Lower lobe of right lung (tissue), 2 donors: ENCODE results near the gene RALB. TPM values are rescaled to one million over a fixed set of nuclear protein-coding genes. Genes with fewer than 3 reads are reported as not detected.
"Not testable (repeated sequence)": the region's sequence is repeated elsewhere in the genome, so short reads cannot be mapped to it uniquely, and the experiment has no call there.

ENCODE experiments used
- ATAC-seq, 2 donors: fragments of 200-7000 bp; cut with Tn5 transposase; one replicate each; pipeline ENCODE4 v1.9.1; 2020 to 2022; ENCODE audit warnings: mild to moderate bottlenecking in 2 of 2, moderate library complexity in 2 of 2
- DNase-seq: peaks from one replicate; pipeline ENCODE4 v3.0.0-alpha.2; 2020
- H3K27ac ChIP-seq: fragments of 200-600 bp; one replicate; pipeline ENCODE4 v1.8.0; 2022
- H3K27me3 ChIP-seq: fragments of 200-600 bp; one replicate; pipeline ENCODE4 v1.8.0; 2022; ENCODE audit warnings: low read depth
- H3K36me3 ChIP-seq: fragments of 200-600 bp; one replicate; pipeline ENCODE4 v1.8.0; 2022; ENCODE audit warnings: mild to moderate bottlenecking
- H3K4me1 ChIP-seq: fragments of 200-600 bp; one replicate; pipeline ENCODE4 v1.8.0; 2022
- H3K4me3 ChIP-seq: fragments of 200-600 bp; one replicate; pipeline ENCODE4 v1.8.0; 2022; ENCODE audit warnings: mild to moderate bottlenecking
- H3K9me3 ChIP-seq: fragments of 200-600 bp; one replicate; pipeline ENCODE4 v1.8.0; 2022
- CTCF ChIP-seq: fragments of 200-600 bp; IDR thresholded peaks from one replicate; pipeline ENCODE4 v1.8.0; 2022; ENCODE audit warnings: antibody characterized with exemption, mild to moderate bottlenecking
- intact Hi-C: fragments of 100-400 bp; cut with DNase I; formaldehyde crosslinking; loops from one replicate; pipeline ENCODE4 v1.11.0; 2022
- total RNA-seq: library from RNA; stranded (reverse); fragmentation: NEBNext Ultra II Directional; extraction: Animal tissue kit (Norgen Biotek cat#: 25700); gene quantifications from one replicate; pipeline ENCODE4 v1.2.1, GENCODE V29; 2021
- donor health status: DM: no; HTN: yes; CAD: no; lungs with severe emphysema.

The RALB gene
- total RNA-seq, 1 donor from 2014 or later = 65.8 TPM

- H3K4me3 ChIP-seq = no peak overlapping the region
- no peaks in the 10 kb centered on the region for H3K4me1 ChIP-seq
- H3K9me3 ChIP-seq = no peaks in the 10 kb centered on the region
- no peak for ATAC-seq
- H3K27me3 ChIP-seq = no peaks in the 10 kb centered on the region
- H3K27ac ChIP-seq = no peak overlapping the region
- H3K36me3 ChIP-seq = peaks cover 11% of the 10 kb centered on the region
- no peak for TF ChIP-seq CTCF
- intact Hi-C loops = no loop called here
- no peak for DNase-seq
Measured at GRCh38 chr2:120305937-120306490, 53.4 kb downstream of the RALB start.

GRCh38 chr2:120307482-120307881 lies 54.8 kb downstream of the RALB start:
- Histone ChIP-seq H3K27ac (no peak overlapping the region), H3K4me1 (peaks cover 2% of the 10 kb centered on the region), H3K36me3 (peaks cover 11% of the 10 kb centered on the region), H3K4me3 (no peak overlapping the region), H3K27me3 (no peaks in the 10 kb centered on the region), H3K9me3 (no peaks in the 10 kb centered on the region)
- no peak for TF ChIP-seq CTCF
- DNase-seq = no peak
- intact Hi-C loops = no loop called here
- no peak for ATAC-seq

- Histone ChIP-seq H3K27ac (no peak overlapping the region), H3K36me3 (peaks cover 6% of the 10 kb centered on the region), H3K4me3 (no peak overlapping the region), H3K4me1 (peaks cover 9% of the 10 kb centered on the region), H3K27me3 (no peaks in the 10 kb centered on the region), H3K9me3 (no peaks in the 10 kb centered on the region)
- DNase-seq = no peak
- no peak for TF ChIP-seq CTCF
- ATAC-seq = no peak
- intact Hi-C loops = no loop called here
Measured at GRCh38 chr2:120308038-120308910, 55.6 kb downstream of the RALB start.

GRCh38 chr2:120310136-120310535 lies 57.5 kb downstream of the RALB start:
- no peaks in the 10 kb centered on the region for H3K27me3 ChIP-seq
- TF ChIP-seq CTCF = no peak
- intact Hi-C loops = no loop called here

GRCh38 chr2:120310841-120311240 lies 58.2 kb downstream of the RALB start:
- H3K4me3 ChIP-seq, ATAC-seq: not testable (repeated sequence)

More at GRCh38 chr2:120310136-120310535, 57.5 kb downstream of the RALB start:
- Histone ChIP-seq H3K9me3 (no peaks in the 10 kb centered on the region), H3K36me3 (no peaks in the 10 kb centered on the region), H3K4me3 (no peak overlapping the region), H3K27ac (no peak overlapping the region), H3K4me1 (peaks cover 22% of the 10 kb centered on the region)
- no peak for DNase-seq
- no peak for ATAC-seq

GRCh38 chr2:120312076-120312475 lies 59.4 kb downstream of the RALB start:
- ATAC-seq = no peak
- H3K4me3 ChIP-seq = no peak overlapping the region
- no peak for TF ChIP-seq CTCF

More at GRCh38 chr2:120310841-120311240, 58.2 kb downstream of the RALB start:
- H3K9me3 ChIP-seq, H3K27me3 ChIP-seq, DNase-seq, H3K27ac ChIP-seq, H3K36me3 ChIP-seq, intact Hi-C loops: not testable (repeated sequence)
- H3K4me1 ChIP-seq = peaks cover 22% of the 10 kb centered on the region

More at GRCh38 chr2:120312076-120312475, 59.4 kb downstream of the RALB start:
- H3K27me3 ChIP-seq = no peaks in the 10 kb centered on the region
- intact Hi-C loops = no loop called here
- H3K36me3 ChIP-seq = no peaks in the 10 kb centered on the region
- DNase-seq = no peak
- peaks cover 22% of the 10 kb centered on the region for H3K4me1 ChIP-seq
- H3K9me3 ChIP-seq = no peaks in the 10 kb centered on the region
- no peak overlapping the region for H3K27ac ChIP-seq
